GM12892 (cell line): Measurements from ENCODE around the gene ULK3.

ENCODE experiments used
- POLR2A ChIP-seq: IDR thresholded peaks from 2 replicates; pipeline ENCODE4 v1.6.1; 2011; ENCODE audit warnings: low read depth, low read length, control low read depth
- POLR2AphosphoS5 ChIP-seq: IDR thresholded peaks from 2 replicates; pipeline ENCODE4 v1.6.1; 2011; ENCODE audit warnings: low read depth, low read length, control low read depth
- TAF1 ChIP-seq: IDR thresholded peaks from 2 replicates; pipeline ENCODE4 v1.6.1; 2011; ENCODE audit warnings: low read depth, mild to moderate bottlenecking, control low read depth, low read length, borderline replicate concordance

- TF ChIP-seq POLR2AphosphoS5 (no peak), TAF1 (no peak), POLR2A (0 out of 2 replicates have a peak, but pooled peaks have one; percentile 13)
These were observed 24.6 kb upstream of the ULK3 start for GRCh38 chr15:74867466-74868038.
